GM12878 (cell line): ENCODE data around the gene RCCD1. TPM values are rescaled to one million over a fixed set of nuclear protein-coding genes. Genes with fewer than 3 reads are reported as not detected.

Source experiments
- ATAC-seq: fragments of 200-7000 bp; cut with Tn5 transposase; 3 replicates; pipeline ENCODE4 v1.9.1; 2020; ENCODE audit warnings: mild to moderate bottlenecking, moderate library complexity
- BruUV-seq: library from RNA; stranded (reverse); fragments of 400-500 nt; replicated peaks from 2 replicates; lab custom pipeline; 2021; lab: Mats Ljungman, UMichigan
- CTCF ChIA-PET: fragments of 300-600 bp; sonication (Branson Sonifier 250); formaldehyde crosslinking; extraction: SDS; loops from one replicate; lab custom pipeline; 2021; ENCODE audit warnings: inconsistent platforms; lab: Yijun Ruan, JAX
- POLR2A ChIA-PET: fragments of 350-600 bp; formaldehyde crosslinking; extraction: SDS; loops from one replicate; lab custom pipeline; 2021; ENCODE audit warnings: inconsistent platforms; lab: Charles Lee
- RAD21 ChIA-PET: fragments of 300-600 bp; sonication (Branson Sonifier 250); formaldehyde crosslinking; loops from one replicate; lab custom pipeline; 2023; ENCODE audit warnings: antibody characterized with exemption; ENCODE audit not compliant: unreplicated experiment; lab: Charles Lee
- SMC1A ChIA-PET: fragments of 300-600 bp; sonication (Branson Sonifier 250); formaldehyde crosslinking; loops from one replicate; lab custom pipeline; 2023; ENCODE audit not compliant: unreplicated experiment, uncharacterized antibody; lab: Charles Lee
- DNase-seq: peaks from one replicate; pipeline ENCODE4 v3.0.0-alpha.2; 2011; ENCODE audit warnings: low read depth, low spot score
- FAIRE-seq: peaks from 3 replicates; lab custom pipeline; 2011; peaks lifted over from hg19 to GRCh38; lab: Jason Lieb, UNC
- H2AFZ ChIP-seq: 2 replicates; pipeline ENCODE4 v1.6.0; 2011; ENCODE audit warnings: low read depth, low read length, control low read depth; ENCODE audit not compliant: control insufficient read depth
- H3K27ac ChIP-seq: 2 replicates; pipeline ENCODE4 v1.5.1; 2011; ENCODE audit warnings: control low read depth; ENCODE audit not compliant: control insufficient read depth, insufficient read depth
- H3K27me3 ChIP-seq, 2 experiments: replicated peaks in 1 of 2; 2 replicates each; pipeline versions ENCODE4 v1.6.0 to v1.6.1; 2011; ENCODE audit warnings: low read length in 1 of 2; ENCODE audit not compliant: control insufficient read depth in 2 of 2, insufficient read depth in 2 of 2
- H3K36me3 ChIP-seq, 2 experiments: 2 replicates each; pipeline ENCODE4 v1.5.1; 2011; ENCODE audit warnings: low read length in 1 of 2; ENCODE audit not compliant: control insufficient read depth in 2 of 2, insufficient read depth in 2 of 2
- H3K4me1 ChIP-seq: 2 replicates; pipeline ENCODE4 v1.6.1; 2011; ENCODE audit warnings: mild to moderate bottlenecking, low read length, moderate library complexity, mixed read lengths; ENCODE audit not compliant: control insufficient read depth, insufficient read depth
- H3K4me2 ChIP-seq: 2 replicates; pipeline ENCODE4 v1.6.0; 2011; ENCODE audit warnings: control low read depth; ENCODE audit not compliant: control insufficient read depth, insufficient read depth
- H3K4me3 ChIP-seq: fragments of 200-600 bp; sonication (generic); 2 replicates; pipeline ENCODE4 v1.5.1; 2016
- H3K79me2 ChIP-seq: 2 replicates; pipeline ENCODE4 v1.6.0; 2011; ENCODE audit warnings: low read length; ENCODE audit not compliant: control insufficient read depth, insufficient read depth
- H3K9ac ChIP-seq: 2 replicates; pipeline ENCODE4 v1.8.0; 2011; ENCODE audit warnings: low read length, control low read depth, mixed read lengths; ENCODE audit not compliant: control insufficient read depth, insufficient read depth
- H3K9me3 ChIP-seq: replicated peaks from 3 replicates; pipeline ENCODE4 v1.5.1; 2011; ENCODE audit warnings: mild to moderate bottlenecking, low read length; ENCODE audit not compliant: control insufficient read depth, insufficient read depth
- H4K20me1 ChIP-seq: 2 replicates; pipeline ENCODE4 v1.6.0; 2011; ENCODE audit not compliant: control insufficient read depth, insufficient read depth
- POLR2A ChIP-seq: IDR thresholded peaks from 2 replicates; pipeline ENCODE4 v1.6.1; 2011; ENCODE audit warnings: low read depth, mild to moderate bottlenecking, low read length
- SPI1 ChIP-seq: IDR thresholded peaks from 2 replicates; pipeline ENCODE4 v1.6.1; 2011; ENCODE audit warnings: low read depth, mild to moderate bottlenecking, low read length, moderate library complexity, borderline replicate concordance; ENCODE audit not compliant: insufficient read depth
- TBL1XR1 ChIP-seq: IDR thresholded peaks from 2 replicates; pipeline ENCODE4 v1.6.1; 2012; ENCODE audit warnings: low read depth, low read length, improper control_type of control experiment
- TCF12 ChIP-seq: IDR thresholded peaks from 2 replicates; pipeline ENCODE4 v1.6.1; 2011; ENCODE audit warnings: low read depth, mild to moderate bottlenecking, low read length
- WGBS: methylation state at CpG from one replicate; pipeline ENCODE4 v1.1.6; 2016; ENCODE audit warnings: low lambda C conversion rate; ENCODE audit not compliant: insufficient replicate concordance, insufficient coverage; ENCODE audit errors: missing lambda C conversion rate; 5-methylcytosine and 5-hydroxymethylcytosine counted together
- in situ Hi-C: fragments of 300-500 bp; cut with MboI; formaldehyde crosslinking; loops from 9 replicates; pipeline ENCODE4 v1.14.3; 2018; ENCODE audit warnings: mixed read lengths
- intact Hi-C: fragments of 100-400 bp; cut with micrococcal nuclease; formaldehyde crosslinking; loops from one replicate; pipeline ENCODE4 v1.14.2; 2022; ENCODE audit not compliant: unreplicated experiment
- polyA plus RNA-seq, 11 experiments: library from polyadenylated mRNA; depleted of rRNA in 4 of 11; unstranded in 6 of 11; stranded (reverse) in 5 of 11; fragments of >200 nt; fragmentation: Nextera tagmentation in 4 of 11; fragmentation: Illumina TruSeq in 1 of 11; extraction: Ambion mirVana in 4 of 11; extraction: Trizol in 1 of 11; gene quantifications; 1 replicate in 1 of 11; 2 replicates in 10 of 11; pipeline versions ENCODE4 v1.2.1 to v1.2.3, GENCODE V29; 2011 to 2016; ENCODE audit warnings: inconsistent platforms in 2 of 11, missing spikeins in 2 of 11, low read depth in 1 of 11
- total RNA-seq, 4 experiments: library from RNA; depleted of rRNA in 3 of 4; stranded (reverse); fragments of >200 nt in 3 of 4; fragmentation: Illumina TruSeq in 1 of 4; extraction: Trizol in 1 of 4; gene quantifications; 2 replicates each; pipeline versions ENCODE4 v1.2.1 to v1.2.3, GENCODE V29; 2013 to 2021

The RCCD1 gene
- total and polyA plus RNA-seq, 10 of the 15 experiments (the other 5 are each of a cell fraction or from before 2014, with no cell fraction given): 5.2 to 30.4 (median 20.9) TPM

- H2AFZ ChIP-seq: no peak overlapping the region
- no peaks in the 10 kb centered on the region for H3K27me3 ChIP-seq
- H3K27ac ChIP-seq: no peak overlapping the region
- BruUV-seq: no TSS peak
- H3K9ac ChIP-seq: no peak overlapping the region
- no peaks in the 10 kb centered on the region for H3K9me3 ChIP-seq
- H3K36me3 ChIP-seq: peaks cover 29 to 57% of the 10 kb centered on the region in 2 experiments
- no peak overlapping the region for H3K4me3 ChIP-seq
- RAD21 ChIA-PET: no interaction called here
- intact Hi-C loops (no loop called here), in situ Hi-C loops (no loop called here)
- DNase-seq: no peak
- CTCF ChIA-PET: no interaction called here
- no peak for FAIRE-seq
- TF ChIP-seq TCF12 (0 out of 2 replicates have a peak, but pooled peaks have one; percentile 25), SPI1 (no peak)
- no peaks in the 10 kb centered on the region for H4K20me1 ChIP-seq
- SMC1A ChIA-PET: interaction anchor here (1.8 kb wide), 1 partner anchor 11 kb away, joined by 4 read pairs; no protein-coding TSS in a partner anchor
- H3K4me1 ChIP-seq: no peaks in the 10 kb centered on the region
- no peaks in the 10 kb centered on the region for H3K79me2 ChIP-seq
- POLR2A ChIA-PET: interaction anchor here (0.6 kb wide), 1 partner anchor 12 kb away, joined by 5 read pairs; no protein-coding TSS in a partner anchor
- 62% methylated on average over 7 of the region's 7 CpGs for WGBS
- no peak for ATAC-seq
- no peak overlapping the region for H3K4me2 ChIP-seq
Measured at GRCh38 chr15:90915216-90915807, 39.4 kb upstream of the RCCD1 start.

- ATAC-seq (no peak), FAIRE-seq (no peak), DNase-seq (no peak)
- no peak overlapping the region for H2AFZ ChIP-seq
- H3K4me3 ChIP-seq: no peak overlapping the region
- TF ChIP-seq TBL1XR1 (no peak), POLR2A (peak; percentile 13; the same call in 1 of the 2 replicates)
- intact Hi-C loops (no loop called here), in situ Hi-C loops (no loop called here)
- H4K20me1 ChIP-seq: no peaks in the 10 kb centered on the region
- no peaks in the 10 kb centered on the region for H3K4me1 ChIP-seq
- RAD21 ChIA-PET: no interaction called here
- H3K79me2 ChIP-seq: no peaks in the 10 kb centered on the region
- H3K9ac ChIP-seq: no peak overlapping the region
- POLR2A ChIA-PET: interaction anchor here (0.6 kb wide), 1 partner anchor 12 kb away, joined by 5 read pairs; no protein-coding TSS in a partner anchor
- H3K27ac ChIP-seq: no peak overlapping the region
- no peak overlapping the region for H3K4me2 ChIP-seq
- no TSS peak for BruUV-seq
- peaks cover 33 to 54% of the 10 kb centered on the region in 2 experiments for H3K36me3 ChIP-seq
- WGBS: 90% methylated on average over 25 of the region's 25 CpGs
- SMC1A ChIA-PET: interaction anchor here (1.8 kb wide), 1 partner anchor 12 kb away, joined by 4 read pairs; no protein-coding TSS in a partner anchor
- CTCF ChIA-PET: no interaction called here
- no peaks in the 10 kb centered on the region for H3K27me3 ChIP-seq
- H3K9me3 ChIP-seq: no peaks in the 10 kb centered on the region
Measured at GRCh38 chr15:90915808-90916440, 38.8 kb upstream of the RCCD1 start.
